Measurements from ENCODE around the gene RAD23A. TPM values are rescaled to one million over a fixed set of nuclear protein-coding genes. Genes with fewer than 3 reads are reported as not detected.

Gene RAD23A
- total RNA-seq (100 to 1,000 TPM; 424 to 704 (median 500) TPM), polyA plus RNA-seq (100 to 1,000 TPM; 403 to 801 (median 728) TPM)
- long read RNA-seq, donor 1, transcript RAD23A-207 (2 exons, 545 nt): minor isoform, 8 of 542 reads
- long read RNA-seq, donor 1, transcript RAD23A-201 (9 exons, 1,736 nt): major isoform, 199 of 542 reads
- long read RNA-seq, donor 1, transcript RAD23A-203 (9 exons, 1,746 nt): minor isoform, 133 of 542 reads
- long read RNA-seq, donor 1, partial matches to known transcripts: 179 of 542 reads
- long read RNA-seq, donor 1, other reads (novel, unspliced or antisense): 23 of 542 reads
- long read RNA-seq, donor 2, transcript RAD23A-201 (9 exons, 1,736 nt): major isoform, 478 of 1,137 reads
- long read RNA-seq, donor 2, transcript RAD23A-207 (2 exons, 545 nt): minor isoform, 22 of 1,137 reads
- long read RNA-seq, donor 2, transcript RAD23A-203 (9 exons, 1,746 nt): minor isoform, 322 of 1,137 reads
- long read RNA-seq, donor 2, partial matches to known transcripts: 272 of 1,137 reads
- long read RNA-seq, donor 2, other reads (novel, unspliced or antisense): 38 of 1,137 reads

- intact Hi-C loops (cut with DNase I): no loop called here
- Histone ChIP-seq H3K27ac (peak within 1 kb of the TSS; percentile 98), H3K9me3 (no peaks in the 10 kb centered on the region), H3K27me3 (ENCODE audit: insufficient read depth in 3 of 3, low read length in 2 of 3) (no peaks in the 10 kb centered on the region), H3K36me3 (ENCODE audit: insufficient read depth in 1 of 2, low read depth in 1 of 2) (peaks cover 13 to 76% of the 10 kb centered on the region in 2 donors), H3K4me1 (peaks cover 42% of the 10 kb centered on the region), H3K4me3 (peak within 1 kb of the TSS; percentile 90)
- ATAC-seq (peak; percentile 90 to 91 (median 91)), DNase-seq (peak; percentile 99 to 100)
- TF ChIP-seq CTCF (IDR thresholded peaks at IDR 0.05): no peak
- WGBS, 3 donors: 1% methylated on average over 48 to 62 of the region's 62 CpGs
Observed at GRCh38 chr19:12945479-12946091, at the start of gene RAD23A. RAD23A (plus strand) TSS chr19:12945862; CDS start chr19:12945949, 87 bp downstream.

DNA sequence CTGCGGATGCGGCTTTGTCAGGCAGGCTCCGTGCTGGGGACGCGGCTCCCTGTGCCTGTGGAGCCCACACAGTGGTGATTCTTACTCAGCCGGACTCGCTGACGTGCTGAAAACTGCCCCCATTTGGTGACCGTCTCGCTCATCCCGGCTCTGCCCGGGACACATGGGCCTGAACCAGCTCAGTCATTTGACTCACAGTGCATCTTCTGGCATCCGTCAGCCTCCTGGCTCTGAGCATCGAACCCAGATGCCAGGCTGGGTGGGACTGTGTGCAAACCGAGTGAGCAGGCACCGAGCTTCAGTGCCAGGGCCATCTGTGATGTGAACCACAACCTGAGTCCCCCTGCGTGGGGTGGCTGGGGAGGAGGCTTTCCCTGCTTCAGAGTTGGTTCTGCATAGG lies 49.2 kb upstream of the RAD23A start:
- no peaks in the 10 kb centered on the region for H3K9me3 ChIP-seq
- WGBS, 3 donors: 77 to 85% (median 85%) methylated on average over 14 to 17 of the region's 17 CpGs

GRCh38 chr19:12899891-12900518 lies 45.7 kb upstream of the RAD23A start:
- H3K27ac ChIP-seq: no peak overlapping the region
- H3K27me3 ChIP-seq (ENCODE audit: insufficient read depth in 3 of 3, low read length in 2 of 3): no peaks in the 10 kb centered on the region
- no peak overlapping the region for H3K4me3 ChIP-seq
- ATAC-seq (no peak), DNase-seq (no peak)
- WGBS, 3 donors: 87 to 91% (median 90%) methylated on average over 10 of the region's 10 CpGs
- H3K9me3 ChIP-seq: no peaks in the 10 kb centered on the region
- H3K36me3 ChIP-seq (ENCODE audit: insufficient read depth in 1 of 2, low read depth in 1 of 2): peaks cover 2 to 64% of the 10 kb centered on the region in 2 donors
- TF ChIP-seq CTCF (IDR thresholded peaks at IDR 0.05): no peak
- intact Hi-C loops (cut with DNase I): no loop called here
- H3K4me1 ChIP-seq: no peaks in the 10 kb centered on the region

More for the DNA sequence above, 49.2 kb upstream of the RAD23A start:
- Histone ChIP-seq H3K27ac (no peak overlapping the region), H3K4me3 (no peak overlapping the region), H3K4me1 (peaks cover 7% of the 10 kb centered on the region), H3K27me3 (ENCODE audit: insufficient read depth in 3 of 3, low read length in 2 of 3) (no peaks in the 10 kb centered on the region), H3K36me3 (ENCODE audit: insufficient read depth in 1 of 2, low read depth in 1 of 2) (peaks cover 2 to 77% of the 10 kb centered on the region in 2 donors)
- intact Hi-C loops (cut with DNase I): no loop called here
- ATAC-seq: no peak
- TF ChIP-seq CTCF (IDR thresholded peaks at IDR 0.05): no peak
- no peak for DNase-seq

GRCh38 chr19:12907166-12907565 lies 38.5 kb upstream of the RAD23A start:
- H3K9me3 ChIP-seq: no peaks in the 10 kb centered on the region
- WGBS, 3 donors: 80 to 84% (median 83%) methylated on average over 9 of the region's 9 CpGs
- H3K4me3 ChIP-seq: no peak overlapping the region
- H3K27ac ChIP-seq: no peak overlapping the region
- H3K36me3 ChIP-seq (ENCODE audit: insufficient read depth in 1 of 2, low read depth in 1 of 2): peaks cover 0 to 12% of the 10 kb centered on the region in 2 donors
- ATAC-seq (no peak), DNase-seq (no peak)
- intact Hi-C loops (cut with DNase I): no loop called here
- TF ChIP-seq CTCF (IDR thresholded peaks at IDR 0.05): no peak
- H3K27me3 ChIP-seq (ENCODE audit: insufficient read depth in 3 of 3, low read length in 2 of 3): no peaks in the 10 kb centered on the region
- H3K4me1 ChIP-seq: no peaks in the 10 kb centered on the region

Measured in psoas muscle (tissue), 8 donors.